ENCODE data around the gene MKRN2OS. TPM values are rescaled to one million over a fixed set of nuclear protein-coding genes. Genes with fewer than 3 reads are reported as not detected.
A peak's percentile ranks its signal among the peaks of the same experiment; 100 is the strongest.

Gene MKRN2OS
- total RNA-seq, 4 donors from 2014 or later, result not detected

DNA sequence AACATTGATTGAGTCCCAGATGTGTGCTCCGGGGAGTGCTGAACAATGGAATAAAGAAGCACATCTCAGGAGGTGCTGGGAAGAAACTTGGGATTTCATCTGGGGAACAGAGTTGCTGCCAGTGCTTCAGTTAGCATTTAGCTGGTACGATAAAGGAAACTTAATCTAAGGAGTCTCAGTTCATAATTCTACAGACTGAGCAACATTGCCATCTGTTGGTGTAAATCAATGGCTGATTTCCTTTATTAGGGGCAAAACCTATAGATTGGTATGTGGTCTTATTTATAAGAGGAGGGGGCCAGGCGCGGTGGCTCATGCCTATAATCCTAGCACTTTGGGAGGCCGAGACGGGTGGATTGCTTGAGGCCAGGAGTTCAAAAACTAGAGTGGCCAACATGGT, 8.9 kb downstream of the MKRN2OS start:
- TF ChIP-seq, protein P1, sequence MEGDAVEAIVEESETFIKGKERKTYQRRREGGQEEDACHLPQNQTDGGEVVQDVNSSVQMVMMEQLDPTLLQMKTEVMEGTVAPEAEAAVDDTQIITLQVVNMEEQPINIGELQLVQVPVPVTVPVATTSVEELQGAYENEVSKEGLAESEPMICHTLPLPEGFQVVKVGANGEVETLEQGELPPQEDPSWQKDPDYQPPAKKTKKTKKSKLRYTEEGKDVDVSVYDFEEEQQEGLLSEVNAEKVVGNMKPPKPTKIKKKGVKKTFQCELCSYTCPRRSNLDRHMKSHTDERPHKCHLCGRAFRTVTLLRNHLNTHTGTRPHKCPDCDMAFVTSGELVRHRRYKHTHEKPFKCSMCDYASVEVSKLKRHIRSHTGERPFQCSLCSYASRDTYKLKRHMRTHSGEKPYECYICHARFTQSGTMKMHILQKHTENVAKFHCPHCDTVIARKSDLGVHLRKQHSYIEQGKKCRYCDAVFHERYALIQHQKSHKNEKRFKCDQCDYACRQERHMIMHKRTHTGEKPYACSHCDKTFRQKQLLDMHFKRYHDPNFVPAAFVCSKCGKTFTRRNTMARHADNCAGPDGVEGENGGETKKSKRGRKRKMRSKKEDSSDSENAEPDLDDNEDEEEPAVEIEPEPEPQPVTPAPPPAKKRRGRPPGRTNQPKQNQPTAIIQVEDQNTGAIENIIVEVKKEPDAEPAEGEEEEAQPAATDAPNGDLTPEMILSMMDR (IDR thresholded peaks at IDR 0.05), result peak in 1 of 4 experiments; percentile 14
- TF ChIP-seq POLR2A (IDR thresholded peaks at IDR 0.05), result no peak

DNA sequence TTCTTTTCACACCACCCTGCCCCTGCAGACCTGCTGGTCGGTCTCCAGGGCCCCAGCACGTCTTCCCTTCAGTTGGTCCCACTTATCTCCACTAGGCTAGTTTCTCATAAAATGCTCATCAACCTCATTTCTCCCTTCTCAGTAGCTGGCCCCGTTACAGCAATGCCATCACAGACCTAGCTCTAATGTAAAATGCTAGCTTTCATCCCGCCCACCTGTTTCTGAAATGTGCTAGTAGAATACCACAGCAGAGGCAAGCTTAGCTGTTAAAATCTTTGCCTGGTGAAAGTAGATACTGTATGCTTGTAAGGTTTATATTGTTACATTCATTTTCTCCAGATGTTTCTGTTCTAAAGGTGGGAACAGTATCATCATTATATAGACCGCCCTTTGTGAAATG, 13.1 kb downstream of the MKRN2OS start:
- TF ChIP-seq POLR2A (IDR thresholded peaks at IDR 0.05), result no peak
- TF ChIP-seq, protein P1 (IDR thresholded peaks at IDR 0.05), result no peak
- Histone ChIP-seq H3K9me3 (no peaks in the 10 kb centered on the region), H3K27ac (no peak overlapping the region), H3K36me3 (no peaks in the 10 kb centered on the region), H3K27me3 (no peaks in the 10 kb centered on the region), H3K4me3 (no peak overlapping the region), H3K4me1 (no peaks in the 10 kb centered on the region)
- no peak for DNase-seq
- intact Hi-C loops (cut with DNase I; ENCODE audit: low total_unique reads), result no loop called here

More for the DNA sequence above, 8.9 kb downstream of the MKRN2OS start:
- Histone ChIP-seq H3K27ac (no peak overlapping the region), H3K27me3 (no peaks in the 10 kb centered on the region), H3K9me3 (no peaks in the 10 kb centered on the region), H3K4me1 (no peaks in the 10 kb centered on the region), H3K4me3 (no peak overlapping the region), H3K36me3 (no peaks in the 10 kb centered on the region)
- no peak for DNase-seq
- intact Hi-C loops (cut with DNase I; ENCODE audit: low total_unique reads), result no loop called here

DNA sequence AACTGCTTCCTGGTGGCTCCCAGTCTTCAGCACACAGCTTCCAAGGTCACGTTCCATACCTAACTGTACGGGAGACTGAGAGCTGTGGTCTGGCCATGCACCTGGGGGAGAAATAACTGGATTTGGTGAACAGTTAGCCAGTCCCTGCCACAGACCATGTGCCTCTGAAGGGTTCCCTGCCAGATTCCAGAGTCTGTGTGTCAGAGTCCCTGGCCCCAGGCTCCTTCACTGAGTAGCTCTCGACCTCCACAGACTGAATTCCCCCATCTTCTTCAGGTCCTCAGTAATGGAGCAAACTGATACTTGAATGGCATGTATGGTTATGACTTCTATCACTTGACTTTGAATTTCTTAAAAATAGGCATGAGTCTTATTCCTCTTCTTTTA, 17.5 kb downstream of the MKRN2OS start:
- Histone ChIP-seq H3K9me3 (no peaks in the 10 kb centered on the region), H3K4me3 (no peak overlapping the region), H3K4me1 (no peaks in the 10 kb centered on the region), H3K36me3 (no peaks in the 10 kb centered on the region), H3K27me3 (no peaks in the 10 kb centered on the region), H3K27ac (no peak overlapping the region)
- no peak for TF ChIP-seq POLR2A (IDR thresholded peaks at IDR 0.05)
- TF ChIP-seq, protein P1 (IDR thresholded peaks at IDR 0.05), result no peak
- intact Hi-C loops (cut with DNase I; ENCODE audit: low total_unique reads), result no loop called here
- DNase-seq, result no peak

DNA sequence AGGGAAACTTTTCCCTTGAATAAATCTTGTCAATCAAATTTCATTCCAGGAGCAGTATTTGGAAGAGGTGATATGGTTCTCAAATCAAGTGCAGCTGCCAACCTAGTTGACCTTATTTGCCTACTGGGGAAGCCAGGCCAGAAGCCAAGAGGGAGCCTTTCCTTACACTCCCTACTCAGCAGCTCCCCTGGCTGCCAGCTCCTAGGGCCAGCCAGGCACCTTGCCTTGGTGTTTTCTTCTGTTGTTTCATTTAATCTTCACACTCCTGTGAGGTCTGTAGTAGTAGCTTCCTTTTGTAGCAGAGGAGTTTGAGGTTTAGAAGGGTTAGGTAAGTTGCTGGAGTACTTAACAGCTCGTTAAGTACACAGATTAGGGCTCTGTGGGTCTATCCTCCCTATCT, 22.6 kb downstream of the MKRN2OS start:
- Histone ChIP-seq H3K4me1 (no peaks in the 10 kb centered on the region), H3K9me3 (no peaks in the 10 kb centered on the region), H3K27me3 (no peaks in the 10 kb centered on the region), H3K36me3 (no peaks in the 10 kb centered on the region), H3K4me3 (no peak overlapping the region), H3K27ac (no peak overlapping the region)
- intact Hi-C loops (cut with DNase I; ENCODE audit: low total_unique reads), result no loop called here
- no peak for DNase-seq
- TF ChIP-seq, protein P1 (IDR thresholded peaks at IDR 0.05), result no peak

DNA sequence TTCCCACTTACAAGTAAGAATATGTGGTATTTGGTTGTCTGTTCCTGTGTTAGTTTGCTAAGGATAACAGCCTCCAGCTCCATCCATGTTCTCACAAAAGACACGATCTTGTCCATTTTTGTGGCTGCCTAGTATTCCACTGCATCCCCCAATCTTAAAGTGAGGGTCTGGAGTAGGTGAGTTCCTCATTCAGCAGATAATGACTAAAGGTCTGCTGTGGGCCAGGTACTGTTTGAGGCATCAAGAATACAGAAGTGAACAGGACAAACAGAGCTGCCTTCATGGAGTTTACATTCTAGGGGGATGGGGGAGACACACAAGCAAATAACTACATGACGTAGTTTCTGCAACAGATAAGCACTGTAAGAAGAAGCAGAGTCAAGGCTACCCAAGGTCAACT, 24.3 kb downstream of the MKRN2OS start:
- TF ChIP-seq, protein P1 (IDR thresholded peaks at IDR 0.05), result no peak
- H3K27me3 ChIP-seq, result no peaks in the 10 kb centered on the region
- intact Hi-C loops (cut with DNase I; ENCODE audit: low total_unique reads), result no loop called here

More for the DNA sequence above, 24.3 kb downstream of the MKRN2OS start:
- Histone ChIP-seq H3K4me1 (no peaks in the 10 kb centered on the region), H3K36me3 (no peaks in the 10 kb centered on the region), H3K4me3 (no peak overlapping the region), H3K9me3 (no peaks in the 10 kb centered on the region), H3K27ac (no peak overlapping the region)
- DNase-seq, result no peak
